ENCODE data around the gene DEPDC7. TPM values are rescaled to one million over a fixed set of nuclear protein-coding genes. Genes with fewer than 3 reads are reported as not detected.
A peak's percentile ranks its signal among the peaks of the same experiment; 100 is the strongest.

DEPDC7 gene
- total RNA-seq, 2 donors from 2014 or later, result 0.33 to 0.51 TPM

- TF ChIP-seq, protein P1, sequence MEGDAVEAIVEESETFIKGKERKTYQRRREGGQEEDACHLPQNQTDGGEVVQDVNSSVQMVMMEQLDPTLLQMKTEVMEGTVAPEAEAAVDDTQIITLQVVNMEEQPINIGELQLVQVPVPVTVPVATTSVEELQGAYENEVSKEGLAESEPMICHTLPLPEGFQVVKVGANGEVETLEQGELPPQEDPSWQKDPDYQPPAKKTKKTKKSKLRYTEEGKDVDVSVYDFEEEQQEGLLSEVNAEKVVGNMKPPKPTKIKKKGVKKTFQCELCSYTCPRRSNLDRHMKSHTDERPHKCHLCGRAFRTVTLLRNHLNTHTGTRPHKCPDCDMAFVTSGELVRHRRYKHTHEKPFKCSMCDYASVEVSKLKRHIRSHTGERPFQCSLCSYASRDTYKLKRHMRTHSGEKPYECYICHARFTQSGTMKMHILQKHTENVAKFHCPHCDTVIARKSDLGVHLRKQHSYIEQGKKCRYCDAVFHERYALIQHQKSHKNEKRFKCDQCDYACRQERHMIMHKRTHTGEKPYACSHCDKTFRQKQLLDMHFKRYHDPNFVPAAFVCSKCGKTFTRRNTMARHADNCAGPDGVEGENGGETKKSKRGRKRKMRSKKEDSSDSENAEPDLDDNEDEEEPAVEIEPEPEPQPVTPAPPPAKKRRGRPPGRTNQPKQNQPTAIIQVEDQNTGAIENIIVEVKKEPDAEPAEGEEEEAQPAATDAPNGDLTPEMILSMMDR (IDR thresholded peaks at IDR 0.05), result no peak
- Histone ChIP-seq H3K4me1 (peaks cover 0 to 19% of the 10 kb centered on the region in 2 donors), H3K27me3 (no peaks in the 10 kb centered on the region), H3K9me3 (no peaks in the 10 kb centered on the region), H3K36me3 (peaks cover 75% of the 10 kb centered on the region), H3K4me3 (no peak overlapping the region), H3K27ac (no peak overlapping the region)
- no peak for DNase-seq (ENCODE audit: low spot score)
These were observed 49.2 kb downstream of the DEPDC7 start for GRCh38 chr11:33064866-33065265.

DNA sequence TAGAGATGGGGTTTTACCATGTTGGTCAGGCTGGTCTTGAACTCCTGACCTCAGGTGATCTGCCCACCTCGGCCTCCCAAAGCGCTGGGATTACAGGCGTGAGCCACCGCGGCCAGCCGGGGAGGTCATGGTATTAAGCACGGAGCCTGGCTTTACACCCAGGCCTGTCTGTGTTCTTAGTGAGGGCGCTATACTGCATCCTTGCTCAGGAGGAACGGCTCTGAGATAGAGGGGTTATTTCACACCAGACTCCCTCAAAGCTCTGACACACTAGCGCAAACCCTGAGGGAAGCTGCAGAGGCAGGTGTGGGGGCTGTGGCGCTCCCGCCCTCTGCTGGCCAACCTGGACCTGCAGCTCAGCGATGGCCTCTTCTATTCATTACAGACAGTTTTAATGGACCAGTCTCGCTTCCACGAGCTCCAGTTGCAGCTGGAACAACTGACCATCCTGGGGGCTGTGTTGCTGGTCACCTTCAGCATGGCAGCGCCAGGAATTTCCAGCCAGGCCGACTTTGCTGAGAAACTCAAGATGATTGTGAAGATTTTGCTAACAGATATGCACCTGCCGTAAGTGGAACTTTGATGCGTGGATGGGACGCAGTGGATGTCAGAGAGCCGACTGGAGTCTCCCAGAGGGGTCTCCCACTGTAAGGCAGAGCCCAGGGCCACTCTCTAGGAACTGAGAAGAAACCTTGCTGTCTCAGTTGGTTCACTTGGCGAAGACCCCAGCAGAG, 49.9 kb downstream of the DEPDC7 start:
- H3K4me1 ChIP-seq, result peaks cover 0 to 19% of the 10 kb centered on the region in 2 donors
- no peak for DNase-seq (ENCODE audit: low spot score)
- H3K27me3 ChIP-seq, result no peaks in the 10 kb centered on the region
- peaks cover 73% of the 10 kb centered on the region for H3K36me3 ChIP-seq
- TF ChIP-seq, protein P1 (IDR thresholded peaks at IDR 0.05), result peak; percentile 75 to 88
- no peaks in the 10 kb centered on the region for H3K9me3 ChIP-seq
- H3K4me3 ChIP-seq, result no peak overlapping the region
- no peak overlapping the region for H3K27ac ChIP-seq

- Histone ChIP-seq H3K9me3 (no peaks in the 10 kb centered on the region), H3K4me3 (no peak overlapping the region), H3K36me3 (peaks cover 73% of the 10 kb centered on the region), H3K4me1 (peaks cover 0 to 19% of the 10 kb centered on the region in 2 donors), H3K27ac (no peak overlapping the region), H3K27me3 (no peaks in the 10 kb centered on the region)
- DNase-seq (ENCODE audit: low spot score), result no peak
- TF ChIP-seq, protein P1 (IDR thresholded peaks at IDR 0.05), result no peak
These were observed 51.6 kb downstream of the DEPDC7 start for GRCh38 chr11:33067294-33067693.

- Histone ChIP-seq H3K4me1 (peaks cover 0 to 13% of the 10 kb centered on the region in 2 donors), H3K27me3 (no peaks in the 10 kb centered on the region), H3K4me3 (no peak overlapping the region), H3K9me3 (no peaks in the 10 kb centered on the region), H3K27ac (no peak overlapping the region), H3K36me3 (peaks cover 74% of the 10 kb centered on the region)
- TF ChIP-seq, protein P1 (IDR thresholded peaks at IDR 0.05), result no peak
- DNase-seq (ENCODE audit: low spot score), result no peak
These were observed 53.1 kb downstream of the DEPDC7 start for GRCh38 chr11:33068611-33069340.

GRCh38 chr11:33072465-33072864, 56.8 kb downstream of the DEPDC7 start:
- Histone ChIP-seq H3K27me3 (no peaks in the 10 kb centered on the region), H3K36me3 (peaks cover 84% of the 10 kb centered on the region), H3K9me3 (no peaks in the 10 kb centered on the region), H3K4me3 (no peak overlapping the region), H3K27ac (no peak overlapping the region), H3K4me1 (no peaks in the 10 kb centered on the region)
- TF ChIP-seq, protein P1 (IDR thresholded peaks at IDR 0.05), result no peak
- no peak for DNase-seq (ENCODE audit: low spot score)

Other genes starting within 250 kb of the DEPDC7 start
- not detected for gene CCDC73, start 221.2 kb upstream of the DEPDC7 start, total RNA-seq
- gene PRRG4, start 186.0 kb upstream of the DEPDC7 start, total RNA-seq, result 1 to 10 TPM; 1.4 to 2.7 TPM
- 10 to 100 TPM; 17.5 to 23.7 TPM for gene QSER1, start 123.1 kb upstream of the DEPDC7 start, total RNA-seq
- gene TCP11L1, start 23.7 kb downstream of the DEPDC7 start, total RNA-seq, result 10 to 100 TPM; 11.9 to 15.3 TPM
- gene CSTF3, start 145.6 kb downstream of the DEPDC7 start, total RNA-seq, result 1 to 10 TPM; 5.5 to 8.7 TPM
- 100 to 1,000 TPM; 142 to 209 TPM for gene HIPK3, start 241.5 kb downstream of the DEPDC7 start, total RNA-seq